Measurements from ENCODE around the gene GRIK3. TPM values are rescaled to one million over a fixed set of nuclear protein-coding genes. Genes with fewer than 3 reads are reported as not detected.
"Not testable (repeated sequence)": the region's sequence is repeated elsewhere in the genome, so short reads cannot be mapped to it uniquely, and the experiment has no call there.

The GRIK3 gene
- total and polyA plus RNA-seq, 2 experiments from 2014 or later, result under 0.01 TPM; not detected in 1

DNA sequence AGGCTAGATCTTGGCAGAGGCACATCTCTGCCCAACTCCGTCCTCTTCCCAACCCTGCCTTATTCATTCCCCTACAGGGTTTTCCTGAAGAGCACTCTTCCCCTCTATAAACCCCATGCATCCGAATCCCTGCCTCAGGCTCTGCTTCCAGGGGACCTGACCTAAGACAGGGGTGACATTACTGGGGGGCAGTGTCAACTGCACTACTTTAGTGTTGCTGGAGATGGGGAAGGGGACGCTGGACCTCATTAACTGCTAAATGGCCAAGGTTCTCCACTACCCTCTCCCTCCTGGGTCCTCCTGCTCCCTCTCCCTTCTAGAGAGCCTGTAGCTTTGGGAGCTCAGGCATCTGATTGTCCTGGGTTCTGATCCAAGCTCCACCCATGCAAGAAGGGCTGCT lies 126.2 kb downstream of the GRIK3 start:
- Histone ChIP-seq H3K79me2 (no peaks in the 10 kb centered on the region), H4K20me1 (ENCODE audit: insufficient read depth, poor library complexity, severe bottlenecking) (no peaks in the 10 kb centered on the region), H3K9me2 (replicated peaks; ENCODE audit: insufficient read depth) (no peaks in the 10 kb centered on the region), H3K4me3 (no peak overlapping the region), H3K9me3 (ENCODE audit: low read depth) (no peaks in the 10 kb centered on the region), H3K27me3 (no peaks in the 10 kb centered on the region), H3K4me1 (ENCODE audit: insufficient read depth) (no peaks in the 10 kb centered on the region), H3K4me2 (no peak overlapping the region), H2AFZ (no peak overlapping the region), H3K36me3 (replicated peaks; ENCODE audit: insufficient read depth, low read depth) (no peaks in the 10 kb centered on the region), H3K27ac (no peak overlapping the region)
- no peak for DNase-seq (ENCODE audit: low spot score)
- 78% methylated on average over 3 of the region's 3 CpGs for WGBS (ENCODE audit: low lambda C conversion rate, missing lambda C conversion rate)
- TF ChIP-seq EZH2phosphoT487 (IDR thresholded peaks at IDR 0.05; ENCODE audit: low read depth, severe bottlenecking, unreplicated experiment), result no peak
- TF ChIP-seq, protein P1, sequence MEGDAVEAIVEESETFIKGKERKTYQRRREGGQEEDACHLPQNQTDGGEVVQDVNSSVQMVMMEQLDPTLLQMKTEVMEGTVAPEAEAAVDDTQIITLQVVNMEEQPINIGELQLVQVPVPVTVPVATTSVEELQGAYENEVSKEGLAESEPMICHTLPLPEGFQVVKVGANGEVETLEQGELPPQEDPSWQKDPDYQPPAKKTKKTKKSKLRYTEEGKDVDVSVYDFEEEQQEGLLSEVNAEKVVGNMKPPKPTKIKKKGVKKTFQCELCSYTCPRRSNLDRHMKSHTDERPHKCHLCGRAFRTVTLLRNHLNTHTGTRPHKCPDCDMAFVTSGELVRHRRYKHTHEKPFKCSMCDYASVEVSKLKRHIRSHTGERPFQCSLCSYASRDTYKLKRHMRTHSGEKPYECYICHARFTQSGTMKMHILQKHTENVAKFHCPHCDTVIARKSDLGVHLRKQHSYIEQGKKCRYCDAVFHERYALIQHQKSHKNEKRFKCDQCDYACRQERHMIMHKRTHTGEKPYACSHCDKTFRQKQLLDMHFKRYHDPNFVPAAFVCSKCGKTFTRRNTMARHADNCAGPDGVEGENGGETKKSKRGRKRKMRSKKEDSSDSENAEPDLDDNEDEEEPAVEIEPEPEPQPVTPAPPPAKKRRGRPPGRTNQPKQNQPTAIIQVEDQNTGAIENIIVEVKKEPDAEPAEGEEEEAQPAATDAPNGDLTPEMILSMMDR (IDR thresholded peaks at IDR 0.05; ENCODE audit: poor library complexity), result no peak
- no peak for TF ChIP-seq EZH2 (IDR thresholded peaks at IDR 0.05; ENCODE audit: borderline replicate concordance)

DNA sequence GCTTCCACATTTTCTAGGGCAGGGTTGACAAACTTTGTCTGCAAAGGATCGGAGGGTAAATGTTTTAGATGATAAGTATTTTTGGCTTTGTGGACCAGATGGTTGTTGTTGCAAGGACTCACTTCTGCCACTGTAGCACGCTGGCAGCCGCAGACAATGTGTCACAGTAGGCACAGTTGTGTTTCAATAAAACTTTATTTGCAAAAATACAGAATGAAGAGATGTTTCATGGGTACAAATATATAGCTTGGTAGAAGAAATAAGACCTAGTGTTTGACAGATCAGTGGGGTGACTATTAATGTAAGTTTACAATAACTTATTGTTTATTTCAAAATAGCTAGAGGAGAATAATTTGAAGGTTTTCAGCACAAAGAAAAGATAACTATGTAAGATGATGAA lies 127.8 kb downstream of the GRIK3 start:
- TF ChIP-seq EZH2 (IDR thresholded peaks at IDR 0.05; ENCODE audit: borderline replicate concordance), result no peak
- no peak for TF ChIP-seq EZH2phosphoT487 (IDR thresholded peaks at IDR 0.05; ENCODE audit: low read depth, severe bottlenecking, unreplicated experiment)
- TF ChIP-seq, protein P1 (IDR thresholded peaks at IDR 0.05; ENCODE audit: poor library complexity), result no peak
- Histone ChIP-seq H3K4me2 (no peak overlapping the region), H3K79me2 (no peaks in the 10 kb centered on the region), H2AFZ (no peak overlapping the region), H3K36me3 (replicated peaks; ENCODE audit: insufficient read depth, low read depth) (no peaks in the 10 kb centered on the region), H3K27ac (no peak overlapping the region), H3K9me2 (replicated peaks; ENCODE audit: insufficient read depth) (no peaks in the 10 kb centered on the region), H3K27me3 (no peaks in the 10 kb centered on the region), H3K9me3 (ENCODE audit: low read depth) (no peaks in the 10 kb centered on the region), H4K20me1 (ENCODE audit: insufficient read depth, poor library complexity, severe bottlenecking) (no peaks in the 10 kb centered on the region), H3K4me3 (no peak overlapping the region), H3K4me1 (ENCODE audit: insufficient read depth) (no peaks in the 10 kb centered on the region)
- DNase-seq (ENCODE audit: low spot score), result no peak
- 81% methylated on average over 3 of the region's 3 CpGs for WGBS (ENCODE audit: low lambda C conversion rate, missing lambda C conversion rate)

DNA sequence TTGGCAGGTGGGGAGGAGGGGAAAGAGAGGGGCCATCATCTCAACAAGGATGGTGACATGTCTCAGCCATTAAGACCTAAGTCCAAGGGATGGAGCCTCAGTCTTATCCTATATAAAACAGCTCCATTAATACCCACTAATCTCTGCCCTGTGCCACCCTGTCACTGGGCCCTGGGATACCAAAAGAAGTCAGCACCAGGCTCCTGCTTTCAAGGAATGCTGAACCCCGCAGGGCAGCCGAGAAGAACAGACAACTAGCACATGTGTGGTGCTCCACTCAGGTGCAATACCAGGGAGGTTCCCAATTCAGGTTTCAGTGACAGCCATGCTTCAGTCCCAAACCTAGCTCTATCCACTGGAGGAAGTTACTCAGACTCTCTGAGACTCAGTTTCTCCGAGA lies 128.4 kb downstream of the GRIK3 start:
- Histone ChIP-seq H4K20me1 (ENCODE audit: insufficient read depth, poor library complexity, severe bottlenecking) (no peaks in the 10 kb centered on the region), H3K9me2 (replicated peaks; ENCODE audit: insufficient read depth) (no peaks in the 10 kb centered on the region), H3K9me3 (ENCODE audit: low read depth) (no peaks in the 10 kb centered on the region), H3K27ac (no peak overlapping the region), H3K27me3 (no peaks in the 10 kb centered on the region), H3K4me3 (no peak overlapping the region), H3K36me3 (replicated peaks; ENCODE audit: insufficient read depth, low read depth) (no peaks in the 10 kb centered on the region), H3K4me1 (ENCODE audit: insufficient read depth) (no peaks in the 10 kb centered on the region), H3K4me2 (no peak overlapping the region), H3K79me2 (no peaks in the 10 kb centered on the region), H2AFZ (no peak overlapping the region)
- TF ChIP-seq EZH2phosphoT487 (IDR thresholded peaks at IDR 0.05; ENCODE audit: low read depth, severe bottlenecking, unreplicated experiment) (no peak), EZH2 (IDR thresholded peaks at IDR 0.05; ENCODE audit: borderline replicate concordance) (no peak)
- TF ChIP-seq, protein P1 (IDR thresholded peaks at IDR 0.05; ENCODE audit: poor library complexity), result no peak
- no peak for DNase-seq (ENCODE audit: low spot score)
- WGBS (ENCODE audit: low lambda C conversion rate, missing lambda C conversion rate), result 85% methylated on average over 3 of the region's 3 CpGs

DNA sequence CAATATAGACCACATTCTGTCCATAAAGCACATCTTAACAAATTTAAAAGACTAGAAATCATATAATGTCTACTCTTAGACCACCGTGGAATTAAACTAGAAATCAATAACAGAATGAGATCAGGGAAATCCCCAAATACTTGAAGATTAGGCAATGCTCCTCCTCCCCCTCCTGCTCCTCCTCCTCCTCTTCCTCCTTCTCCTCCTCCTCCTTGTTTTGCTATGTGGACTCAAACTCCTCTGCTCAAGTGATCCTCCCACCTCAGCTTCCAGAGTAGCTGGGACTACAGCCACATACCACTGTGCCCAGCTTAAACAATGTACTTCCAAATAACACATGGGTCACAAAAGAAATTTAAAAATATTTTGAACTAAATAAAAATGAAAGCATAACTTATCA lies 134.2 kb downstream of the GRIK3 start:
- no peaks in the 10 kb centered on the region for H3K36me3 ChIP-seq (replicated peaks; ENCODE audit: insufficient read depth, low read depth)
- H3K4me1 ChIP-seq (ENCODE audit: insufficient read depth), result no peaks in the 10 kb centered on the region
- H4K20me1 ChIP-seq (ENCODE audit: insufficient read depth, poor library complexity, severe bottlenecking), result no peaks in the 10 kb centered on the region
- no peak overlapping the region for H3K27ac ChIP-seq
- H3K9me2 ChIP-seq (replicated peaks; ENCODE audit: insufficient read depth), result no peaks in the 10 kb centered on the region
- H3K9me3 ChIP-seq (ENCODE audit: low read depth), result no peaks in the 10 kb centered on the region
- no peak overlapping the region for H3K4me2 ChIP-seq
- whole genome bisulfite sequencing (ENCODE audit: low lambda C conversion rate, missing lambda C conversion rate), result 67% methylated on average over 1 of the region's 1 CpG
- TF ChIP-seq, protein P1 (IDR thresholded peaks at IDR 0.05; ENCODE audit: poor library complexity), result no peak
- TF ChIP-seq EZH2phosphoT487 (IDR thresholded peaks at IDR 0.05; ENCODE audit: low read depth, severe bottlenecking, unreplicated experiment), result no peak
- TF ChIP-seq EZH2 (IDR thresholded peaks at IDR 0.05; ENCODE audit: borderline replicate concordance), result no peak
- DNase-seq (ENCODE audit: low spot score), result no peak
- no peaks in the 10 kb centered on the region for H3K79me2 ChIP-seq
- H3K27me3 ChIP-seq, result no peaks in the 10 kb centered on the region
- H2AFZ ChIP-seq, result no peak overlapping the region
- H3K4me3 ChIP-seq, result no peak overlapping the region

DNA sequence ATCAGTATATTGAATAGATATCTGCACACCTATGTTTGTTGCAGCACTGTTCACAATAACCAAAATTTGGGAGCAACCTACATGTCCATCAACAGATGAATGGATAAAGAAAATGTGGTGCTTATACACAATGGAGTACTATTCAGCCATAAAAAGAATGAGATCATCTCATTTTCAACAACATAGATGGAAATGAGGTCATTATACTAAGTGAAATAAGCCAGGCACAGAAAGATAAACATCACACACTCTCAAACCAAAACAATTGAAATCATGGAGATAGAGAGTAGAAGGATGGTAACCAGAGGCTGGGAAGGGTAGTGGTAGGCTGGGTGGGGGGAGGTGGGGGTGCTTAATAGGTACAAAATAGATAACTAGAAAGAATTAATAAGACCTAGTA lies 136.5 kb downstream of the GRIK3 start:
- not testable (repeated sequence) for H3K79me2 ChIP-seq; DNase-seq (ENCODE audit: low spot score); H4K20me1 ChIP-seq (ENCODE audit: insufficient read depth, poor library complexity, severe bottlenecking); H3K4me1 ChIP-seq (ENCODE audit: insufficient read depth); H3K4me3 ChIP-seq; H3K9me3 ChIP-seq (ENCODE audit: low read depth); H2AFZ ChIP-seq; H3K27me3 ChIP-seq; H3K4me2 ChIP-seq; H3K9me2 ChIP-seq (replicated peaks; ENCODE audit: insufficient read depth); H3K36me3 ChIP-seq (replicated peaks; ENCODE audit: insufficient read depth, low read depth); H3K27ac ChIP-seq
